Putamen (tissue), 1 donor: ENCODE measurements around the gene ZNF839.
A peak's percentile ranks its signal among the peaks of the same experiment; 100 is the strongest.
"Not testable (repeated sequence)": the region's sequence is repeated elsewhere in the genome, so short reads cannot be mapped to it uniquely, and the experiment has no call there.

Experiments used
- DNase-seq: peaks from one replicate; pipeline ENCODE4 v3.0.0-alpha.2; 2016; ENCODE audit warnings: low spot score

The ZNF839 gene

DNA sequence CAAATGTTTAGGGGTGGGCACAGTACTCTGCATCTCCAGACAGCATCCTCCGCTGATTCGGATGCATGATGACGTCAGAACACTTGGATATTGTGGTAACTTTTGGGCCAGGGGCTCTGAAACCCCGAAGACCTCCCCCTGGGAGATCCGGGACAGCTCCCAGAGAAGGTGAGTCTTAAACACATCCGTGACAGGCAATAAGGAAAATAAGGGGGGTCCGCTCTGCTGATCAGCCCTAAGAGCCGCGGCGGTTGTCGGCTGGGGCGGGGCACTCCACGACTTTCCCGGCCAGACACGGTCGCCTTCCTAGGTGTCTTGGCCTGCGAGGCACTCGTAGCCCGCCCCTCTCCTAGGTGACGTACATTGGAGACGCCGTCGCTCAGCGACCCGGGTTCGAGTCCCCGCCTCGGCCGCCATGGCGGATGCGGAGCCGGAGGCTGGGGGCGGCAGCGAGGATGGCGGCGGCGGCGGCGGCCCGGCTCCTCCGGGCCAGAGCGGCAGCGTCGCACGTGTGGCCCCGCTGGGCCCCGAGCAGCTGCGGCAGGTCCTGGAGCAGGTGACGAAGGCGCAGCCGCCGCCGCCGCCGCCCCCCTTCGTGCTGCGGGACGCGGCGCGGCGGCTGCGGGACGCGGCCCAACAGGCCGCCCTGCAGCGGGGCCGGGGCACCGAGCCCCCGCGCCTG, at the start of gene ZNF839:
TSS of gene ZNF839 (plus strand) at position 396 of the 682 bp plus-strand sequence. CDS start at position 416, 20 bp downstream.
- peak; percentile 89 for DNase-seq

DNA sequence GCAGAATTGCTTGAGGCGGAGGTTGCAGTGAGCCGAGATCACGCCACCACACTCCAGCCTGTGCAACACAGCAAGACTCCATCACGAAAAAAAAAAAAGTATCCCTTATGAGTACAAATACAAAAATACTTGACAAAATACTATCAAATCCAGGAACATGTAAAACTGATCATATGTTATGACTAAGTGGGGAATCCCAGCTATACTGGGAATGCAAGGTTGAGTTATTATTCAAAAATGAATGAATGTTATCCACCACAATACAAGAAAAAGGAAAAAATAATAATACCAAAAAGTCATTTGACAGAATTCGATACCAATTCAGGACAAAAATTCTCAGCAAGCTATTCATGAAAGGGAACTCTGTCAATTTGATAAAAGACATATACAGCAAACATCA, 47.2 kb upstream of the ZNF839 start:
- DNase-seq: no peak

DNA sequence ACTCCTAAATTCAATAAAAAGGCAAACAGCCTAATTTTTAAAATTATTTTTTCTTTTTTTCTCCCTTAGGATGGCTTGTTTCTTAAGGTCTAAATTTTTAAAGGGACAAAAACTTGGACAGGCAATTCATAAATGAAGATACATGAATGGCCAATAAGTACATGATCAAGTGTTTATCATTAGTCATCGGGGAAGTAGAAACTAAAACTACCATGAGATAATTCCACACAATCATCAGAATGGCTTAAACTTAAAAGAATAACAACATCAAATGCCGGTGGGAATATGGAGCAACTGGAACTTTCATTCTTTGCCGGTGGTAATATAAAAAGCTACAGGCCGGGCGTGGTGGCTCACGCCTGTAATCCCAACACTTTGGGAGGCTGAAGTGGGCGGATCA, 43.7 kb upstream of the ZNF839 start:
- DNase-seq: no peak

DNA sequence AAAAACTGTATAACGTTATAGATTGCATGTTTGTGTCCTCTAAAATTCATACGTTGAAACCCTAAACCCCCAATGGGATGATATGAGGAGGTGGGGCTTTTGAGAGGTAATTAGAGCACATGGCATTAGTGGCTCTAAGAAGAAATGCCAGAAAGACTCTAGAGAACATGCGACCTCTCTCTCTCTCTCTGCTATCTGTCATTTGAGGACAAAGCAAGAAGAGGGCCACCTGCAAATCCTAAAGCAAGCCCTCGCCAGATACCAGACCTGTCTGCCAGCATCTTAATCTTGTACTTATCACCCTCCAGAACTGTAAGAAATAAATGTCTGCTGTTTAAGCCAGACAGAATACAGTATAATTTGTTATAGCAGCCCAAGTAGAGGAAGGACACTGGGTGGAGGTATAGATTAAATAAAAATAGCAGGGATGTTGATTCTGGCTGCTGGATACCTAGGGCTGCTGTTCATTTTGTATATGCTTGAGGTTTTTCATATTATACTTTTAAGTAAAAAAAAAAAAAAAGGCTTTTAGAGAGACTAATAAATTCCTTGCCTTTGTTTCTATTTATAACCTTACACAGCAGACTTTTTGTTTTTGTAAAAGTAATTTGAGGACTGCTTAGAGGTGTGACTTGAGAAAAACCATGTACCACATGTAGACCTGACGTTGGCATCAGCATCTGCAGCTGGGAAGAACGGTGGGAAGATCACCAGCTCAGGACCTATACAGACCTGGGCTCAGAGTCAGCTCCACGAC, 41.5 kb upstream of the ZNF839 start:
- DNase-seq: no peak

DNA sequence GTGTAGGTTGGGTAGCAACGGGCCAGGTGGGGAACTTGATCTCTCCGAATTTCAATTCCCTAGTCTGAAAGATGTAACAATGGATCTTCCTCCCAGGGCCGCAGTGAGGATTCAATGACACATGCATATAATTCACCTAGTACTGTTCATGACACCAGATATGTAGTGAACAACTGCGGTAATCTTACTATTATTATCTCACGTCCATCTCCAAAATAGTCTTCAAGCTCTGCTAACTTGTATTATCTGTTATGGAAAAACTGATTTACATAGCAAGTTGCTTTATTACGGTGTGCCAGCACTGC, 41.0 kb upstream of the ZNF839 start:
- no peak for DNase-seq

DNA sequence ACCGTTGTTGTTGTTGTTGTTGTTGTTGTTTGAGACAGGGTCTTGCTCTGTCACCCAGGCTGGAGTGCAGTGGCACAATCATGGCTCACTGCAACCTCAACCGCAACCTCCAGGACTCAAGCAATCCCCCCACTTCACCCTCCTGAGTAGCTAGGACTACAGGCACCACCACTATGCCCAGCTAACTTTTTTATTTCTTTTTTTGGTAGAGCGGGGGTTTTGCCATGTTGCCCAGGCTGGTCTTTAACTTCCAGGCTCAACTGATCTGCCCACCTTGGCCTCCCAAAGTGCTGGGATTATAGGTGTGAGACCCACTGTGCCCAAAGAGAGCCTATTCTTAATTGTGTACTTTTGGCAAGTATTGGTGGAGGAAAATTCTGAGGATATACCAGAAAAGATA, 40.3 kb upstream of the ZNF839 start:
- DNase-seq: no peak

DNA sequence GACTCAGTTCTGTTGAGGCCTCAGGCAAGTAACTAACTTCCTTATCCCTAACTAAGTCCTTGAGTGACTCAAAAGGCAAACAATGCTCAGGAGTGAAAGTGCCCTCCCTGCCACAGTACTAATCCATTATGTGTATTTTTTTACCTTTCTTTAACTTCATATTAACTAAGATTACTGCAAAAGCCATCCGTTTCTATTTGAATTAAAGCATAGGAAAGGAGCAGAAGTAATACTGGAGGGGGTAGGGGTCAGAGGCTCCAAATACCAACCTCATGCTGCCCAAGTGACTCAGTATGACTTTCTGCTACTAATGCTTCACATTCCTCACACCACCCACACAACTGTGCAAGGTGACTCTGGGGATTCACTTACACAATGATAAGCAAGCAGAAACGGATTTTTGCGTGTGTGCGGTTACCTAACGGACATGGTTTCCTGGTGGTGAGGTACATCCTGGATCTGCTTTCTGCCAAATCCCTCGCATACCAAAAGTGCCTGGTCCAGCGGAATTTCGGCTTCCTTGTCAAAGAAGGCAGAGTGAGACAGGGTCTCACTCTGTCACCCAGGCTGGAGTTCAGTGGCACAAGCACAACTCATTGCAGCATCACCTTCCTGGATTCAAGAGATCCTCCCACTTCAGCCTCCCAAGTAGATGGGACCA, 39.7 kb upstream of the ZNF839 start:
- DNase-seq: no peak

DNA sequence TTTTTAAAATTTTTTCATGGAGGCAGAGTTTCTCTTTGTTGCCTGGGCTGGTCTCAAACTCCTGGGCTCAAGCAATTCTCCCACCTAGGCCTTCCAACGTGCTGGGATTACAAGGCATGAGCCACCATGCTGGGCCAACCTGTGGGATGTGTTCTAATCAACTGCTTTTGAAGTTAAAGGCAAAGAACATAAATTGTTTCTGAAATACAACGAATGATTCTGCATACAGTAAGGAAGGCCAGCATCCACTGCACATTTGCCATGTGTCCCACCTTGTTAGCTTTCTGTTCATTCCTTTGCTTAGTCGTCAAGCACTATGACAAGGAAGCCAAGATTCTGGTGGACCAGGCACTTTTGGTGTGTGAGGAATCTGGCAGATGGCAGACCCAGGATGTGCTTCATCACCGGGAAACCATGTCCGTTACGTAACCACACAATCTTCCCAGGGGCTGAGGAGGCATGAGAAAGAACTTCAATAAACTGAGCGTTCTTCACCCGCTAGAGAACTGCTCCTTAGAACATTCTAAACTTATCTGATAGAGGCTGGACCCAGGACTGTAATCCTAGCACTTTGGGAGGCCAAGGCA, 39.1 kb upstream of the ZNF839 start:
- no peak for DNase-seq

DNA sequence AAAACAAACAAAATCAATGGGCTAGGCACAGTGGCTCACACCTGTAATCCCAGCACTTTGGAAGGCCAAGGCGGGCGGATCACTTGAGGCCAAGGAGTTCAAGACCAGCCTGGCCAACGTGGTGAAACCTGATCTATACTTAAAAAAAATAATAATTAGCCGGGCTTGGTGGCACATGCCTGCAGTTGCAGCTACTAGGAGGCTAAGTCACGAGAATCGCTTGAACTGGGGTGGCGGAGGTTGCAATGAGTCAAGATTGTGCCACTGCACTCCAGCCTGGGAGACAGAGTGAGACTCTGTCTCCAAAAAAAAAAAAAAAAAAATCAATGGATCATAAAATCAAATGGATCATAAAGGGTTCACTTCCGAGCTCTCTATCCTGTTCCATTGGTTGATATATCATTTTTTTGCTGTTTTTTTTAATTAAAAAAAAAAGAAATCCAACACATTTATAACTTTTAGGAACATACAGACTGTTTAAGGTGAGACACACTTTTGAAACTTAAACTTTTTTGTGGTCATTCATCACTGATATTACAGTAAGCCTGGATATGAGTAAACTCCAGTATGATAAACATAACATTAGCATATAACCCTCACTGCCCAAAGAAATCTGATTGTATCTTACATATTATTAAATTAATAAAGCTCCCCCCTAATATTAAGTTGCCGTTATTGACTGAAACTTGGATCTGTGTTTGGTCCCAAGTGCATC, 36.6 kb upstream of the ZNF839 start:
- no peak for DNase-seq

DNA sequence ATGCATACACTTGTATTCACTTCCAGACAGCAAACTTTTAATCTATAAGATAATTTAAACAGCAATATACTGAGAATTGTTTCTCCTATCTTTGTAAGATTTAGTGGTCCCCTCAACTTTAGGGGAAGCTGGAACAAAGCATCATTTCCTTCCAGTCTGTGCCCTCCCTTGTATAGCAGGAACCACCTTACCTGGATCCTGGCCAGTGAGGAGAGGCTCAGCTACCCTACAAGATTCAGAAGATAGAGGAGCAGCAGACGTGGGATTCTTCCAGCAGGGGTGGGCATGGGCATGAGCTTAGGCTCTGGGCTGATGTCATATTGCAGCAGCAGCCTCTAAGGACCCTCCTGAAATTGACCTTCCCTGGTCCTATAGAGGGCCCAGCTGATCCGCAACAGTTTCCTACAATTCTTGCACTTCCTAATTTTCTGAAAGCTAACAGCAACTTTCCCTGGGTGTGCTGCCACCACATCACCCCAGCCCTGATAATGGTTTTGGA, 35.9 kb upstream of the ZNF839 start:
- no peak for DNase-seq

DNA sequence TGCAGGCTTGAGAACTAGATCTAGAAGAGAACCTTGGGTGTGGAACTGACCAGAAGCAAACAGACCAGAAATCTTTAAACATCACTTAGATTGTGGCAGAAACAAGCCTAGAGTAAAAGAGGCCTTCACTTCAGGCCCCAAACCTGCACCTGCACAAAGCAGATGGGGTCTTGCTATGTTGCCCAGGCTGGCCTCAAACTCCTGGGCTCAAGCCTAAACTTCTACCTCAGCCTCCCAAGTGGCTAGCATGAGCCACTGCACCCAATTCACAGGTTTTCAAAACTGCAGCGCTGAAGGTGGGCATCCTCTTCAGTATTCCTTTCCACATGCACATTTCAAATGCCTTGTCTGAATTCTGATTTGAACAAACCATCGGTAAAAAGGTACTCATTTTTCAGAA, 34.4 kb upstream of the ZNF839 start:
- DNase-seq: no peak

DNA sequence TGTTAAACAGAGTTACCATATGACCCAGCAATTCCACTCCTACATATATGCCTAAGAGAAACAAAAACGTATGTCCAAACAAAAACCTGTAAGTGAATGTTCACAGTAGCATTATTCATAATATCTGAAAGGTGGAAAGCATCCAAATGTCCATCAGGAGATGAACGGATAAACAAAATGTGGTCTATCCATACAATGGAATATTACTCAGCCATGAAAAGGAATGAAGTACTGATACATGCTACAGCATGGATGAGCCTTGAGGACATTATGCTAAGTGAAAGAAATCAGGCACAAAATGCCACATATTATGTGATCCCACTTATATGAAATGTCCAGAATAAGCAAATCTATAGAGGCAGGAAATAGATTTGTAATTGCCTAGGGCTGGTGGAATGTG, 31.4 kb upstream of the ZNF839 start:
- DNase-seq: no peak

DNA sequence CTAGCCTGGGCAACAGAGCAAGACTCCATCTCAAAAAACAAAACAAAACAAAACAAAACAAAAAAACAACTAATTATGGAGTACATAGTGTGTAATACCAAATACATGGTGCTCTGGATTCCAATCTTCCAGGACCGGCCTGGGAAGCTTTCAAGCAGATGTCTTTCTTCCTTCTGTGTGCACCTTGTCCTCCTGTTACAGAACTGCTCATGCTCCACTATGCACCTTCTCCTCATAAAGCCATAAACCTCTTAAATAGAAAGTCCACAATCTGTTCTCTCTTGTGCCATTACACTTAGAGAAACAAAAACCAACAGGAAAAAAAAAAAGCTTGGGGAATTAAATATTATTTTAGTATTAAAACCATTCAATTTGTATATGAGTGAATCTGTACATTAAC, 27.1 kb upstream of the ZNF839 start:
- DNase-seq: no peak

DNA sequence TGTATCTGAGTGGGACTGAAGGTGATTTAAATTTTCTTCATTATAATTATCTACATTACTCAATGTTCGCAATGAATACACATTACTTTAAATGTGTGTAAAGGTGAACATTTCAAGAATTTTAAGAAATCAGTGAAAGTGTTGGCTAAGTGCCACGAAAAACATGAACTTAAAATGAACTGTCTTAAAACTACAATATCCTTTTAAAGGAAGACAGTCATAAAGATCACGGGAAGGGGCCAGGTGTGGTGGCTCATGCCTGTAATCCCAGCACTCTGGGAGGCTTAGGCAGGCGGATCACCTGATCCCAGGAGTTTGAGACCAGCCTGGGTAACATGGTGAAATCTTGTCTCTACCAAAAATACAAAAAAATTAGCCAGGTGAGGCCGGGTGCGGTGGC, 25.8 kb upstream of the ZNF839 start:
- no peak for DNase-seq

DNA sequence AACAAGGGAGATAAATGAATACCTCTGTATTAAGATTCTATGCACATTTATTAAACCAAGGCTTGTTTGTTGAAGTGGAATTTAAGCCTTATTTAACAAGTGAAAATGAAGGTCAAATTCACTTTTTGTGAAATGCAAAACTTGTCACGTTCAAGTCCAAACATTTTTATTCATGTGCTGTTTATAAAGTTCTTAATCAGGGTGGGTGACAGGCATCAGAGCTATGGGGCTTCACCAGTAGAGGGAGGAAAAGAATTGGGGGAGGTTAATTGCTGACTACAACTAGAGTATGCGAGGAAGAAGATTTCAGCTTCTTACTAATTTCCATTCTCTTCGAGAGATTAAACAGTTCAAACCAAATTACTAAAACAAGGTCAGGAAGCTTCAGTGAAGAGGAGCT, 24.3 kb upstream of the ZNF839 start:
- DNase-seq: no peak

DNA sequence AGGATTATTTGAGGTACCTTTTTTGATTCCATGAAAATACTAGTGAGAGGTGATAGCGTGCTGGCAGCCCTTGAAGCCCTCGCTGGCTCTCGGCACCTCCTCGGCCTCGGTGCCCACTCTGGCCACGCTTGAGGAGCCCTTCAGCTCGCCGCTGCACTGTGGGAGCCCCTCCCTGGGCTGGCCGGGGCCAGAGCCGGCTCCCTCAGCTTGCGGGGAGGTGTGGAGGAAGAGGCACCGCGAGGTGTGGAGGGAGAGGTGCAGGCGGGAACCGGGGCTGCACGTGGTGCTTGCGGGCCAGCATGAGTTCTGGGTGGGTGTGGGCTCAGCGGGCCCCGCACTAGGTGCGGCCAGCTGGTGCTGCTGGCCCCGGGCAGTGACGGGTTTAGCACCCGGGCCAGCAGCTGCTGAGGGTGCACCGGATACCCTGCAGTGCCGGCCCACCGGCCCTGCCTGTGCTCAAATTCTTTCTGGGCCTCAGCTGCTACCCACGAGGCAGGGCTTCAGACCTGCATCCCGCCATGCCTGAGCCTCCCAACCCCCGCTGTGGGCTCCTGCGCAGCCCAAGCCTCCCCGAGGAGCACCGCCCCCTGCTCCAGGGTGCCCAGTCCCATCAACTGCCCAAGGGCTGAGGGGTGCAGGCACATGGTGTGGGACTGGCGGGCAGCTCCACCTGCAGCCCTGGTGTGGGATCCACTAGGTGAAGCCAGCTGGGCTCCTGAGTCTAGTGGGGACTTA, 21.9 kb upstream of the ZNF839 start:
- no peak for DNase-seq

DNA sequence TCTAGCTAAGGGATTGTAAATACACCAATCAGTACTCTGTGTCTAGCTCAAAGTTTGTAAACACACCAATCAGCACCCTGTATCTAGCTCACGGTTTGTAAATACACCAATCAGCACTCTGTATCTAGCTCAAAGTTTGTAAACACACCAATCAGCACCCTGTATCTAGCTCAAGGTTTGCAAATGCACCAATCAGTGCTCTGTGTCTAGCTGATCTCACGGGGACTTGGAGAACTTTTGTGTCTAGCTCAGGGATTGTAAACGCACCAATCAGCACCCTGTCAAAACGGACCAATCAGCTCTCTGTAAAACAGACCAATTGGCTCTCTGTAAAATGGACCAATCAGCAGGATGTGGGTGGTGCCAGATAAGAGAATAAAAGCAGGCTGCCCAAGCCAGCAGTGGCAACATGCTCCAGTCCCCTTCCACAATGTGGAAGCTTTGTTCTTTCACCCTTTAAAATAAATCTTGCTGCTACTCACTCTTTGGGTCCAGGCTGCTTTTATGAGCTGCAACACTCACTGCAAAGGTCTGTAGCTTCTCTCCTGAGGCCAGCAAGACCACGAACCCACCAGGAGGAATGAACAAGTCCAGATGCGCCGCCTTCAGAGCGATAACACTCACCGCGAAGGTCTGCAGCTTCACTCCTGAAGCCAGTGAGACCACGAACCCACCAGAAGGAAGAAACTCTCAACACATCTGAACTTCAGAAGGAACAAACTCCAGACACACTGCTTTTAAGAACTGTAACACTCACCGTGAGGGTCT, 21.1 kb upstream of the ZNF839 start:
- not testable (repeated sequence) for DNase-seq

DNA sequence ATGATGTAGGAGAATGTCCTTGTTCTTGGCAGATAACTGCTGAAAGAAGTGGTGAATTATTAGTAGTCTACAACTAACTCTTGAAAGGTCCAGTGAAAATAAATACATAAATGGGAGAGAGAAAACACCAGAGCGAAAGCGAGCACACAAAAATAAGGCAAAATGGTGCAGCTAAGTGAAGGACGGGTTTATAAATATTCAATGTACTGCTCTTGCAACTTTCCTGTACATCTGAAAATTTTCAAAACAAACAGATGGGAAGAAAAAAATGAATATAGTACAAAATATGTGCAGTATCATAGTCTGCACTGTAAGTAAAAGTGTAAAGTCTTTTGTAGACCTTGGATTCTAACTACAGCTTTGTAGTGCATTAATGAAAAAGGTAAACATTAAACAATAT, 15.9 kb upstream of the ZNF839 start:
- DNase-seq: no peak

DNA sequence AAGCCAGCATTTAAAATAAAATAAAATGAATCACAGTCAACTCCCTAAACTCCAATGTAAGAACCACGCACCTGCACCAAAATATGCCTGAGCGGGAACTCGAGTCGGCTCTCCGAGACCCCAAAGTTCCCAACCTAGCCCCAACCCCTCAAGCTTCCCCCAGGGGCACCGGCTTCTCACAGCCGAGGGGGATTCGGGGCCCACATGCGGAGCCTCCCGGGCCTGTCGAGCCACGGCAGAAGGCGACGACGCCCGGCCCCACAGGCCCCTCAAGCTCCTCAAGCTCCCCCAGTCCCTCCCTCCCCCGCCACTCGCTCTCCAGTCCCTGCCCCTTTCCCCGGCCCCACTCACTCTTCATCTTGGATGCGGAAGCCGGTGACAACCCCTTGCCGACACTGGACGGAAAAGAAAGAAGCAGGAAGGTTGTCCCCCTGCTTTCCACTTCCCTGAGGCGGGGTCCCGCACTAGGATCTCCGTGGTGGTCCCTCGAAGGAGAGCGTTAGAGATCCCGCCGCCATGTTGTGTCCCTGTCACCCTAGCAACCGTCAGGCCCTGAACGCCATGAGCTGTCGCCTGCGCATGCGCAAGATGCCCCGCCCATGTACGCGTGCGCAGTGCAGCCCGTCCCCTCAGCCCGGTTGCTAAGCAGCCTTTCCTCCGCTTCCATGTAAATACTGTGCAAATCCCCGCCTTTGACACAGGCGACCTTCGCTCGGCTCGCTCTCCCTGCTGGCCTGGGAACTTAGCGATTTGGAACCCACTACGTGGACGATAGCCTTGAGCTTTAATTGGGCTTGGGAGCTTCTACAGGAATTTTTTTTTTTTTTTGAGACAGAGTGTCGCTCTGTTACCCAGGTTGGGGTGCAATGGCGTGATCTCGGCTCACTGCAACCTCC, 14.7 kb upstream of the ZNF839 start, which contains the start of gene MOK:
TSS of gene MOK (minus strand) at position 554 of the 896 bp plus-strand sequence. CDS start at position 358, 196 bp downstream.
- peak; percentile 95 for DNase-seq
